H9 (cell line): Measurements from ENCODE around the gene PADI4. TPM values are rescaled to one million over a fixed set of nuclear protein-coding genes. Genes with fewer than 3 reads are reported as not detected.
A peak's percentile ranks its signal among the peaks of the same experiment; 100 is the strongest.

Source experiments
- DNase-seq: peaks from one replicate; pipeline ENCODE4 v3.0.0-alpha.2; 2017
- H2AFZ ChIP-seq: one replicate; pipeline ENCODE4 v1.6.1; 2013; ENCODE audit warnings: mild to moderate bottlenecking, low read length, control low read depth, moderate library complexity
- H2AK5ac ChIP-seq: 2 replicates; pipeline ENCODE4 v1.6.1; 2013; ENCODE audit warnings: low read length, control low read depth, mixed read lengths; ENCODE audit not compliant: insufficient read length
- H2BK120ac ChIP-seq: one replicate; pipeline ENCODE4 v1.6.1; 2013; ENCODE audit warnings: low read depth, mild to moderate bottlenecking, low read length, control low read depth, inconsistent platforms; ENCODE audit not compliant: poor library complexity, severe bottlenecking
- H2BK12ac ChIP-seq: 2 replicates; pipeline ENCODE4 v1.6.1; 2013; ENCODE audit warnings: low read length, control low read depth, mixed read lengths, low read depth; ENCODE audit not compliant: insufficient read length
- H2BK15ac ChIP-seq: 2 replicates; pipeline ENCODE4 v1.6.1; 2013; ENCODE audit warnings: low read depth, low read length, control low read depth
- H2BK20ac ChIP-seq: one replicate; pipeline ENCODE4 v1.6.1; 2013; ENCODE audit warnings: low read depth, mild to moderate bottlenecking, low read length, control low read depth, inconsistent platforms; ENCODE audit not compliant: poor library complexity, severe bottlenecking
- H2BK5ac ChIP-seq: 2 replicates; pipeline ENCODE4 v1.6.1; 2013; ENCODE audit warnings: low read length, control low read depth, mixed read lengths; ENCODE audit not compliant: insufficient read length
- H3K14ac ChIP-seq: 2 replicates; pipeline ENCODE4 v1.6.1; 2013; ENCODE audit warnings: low read length, control low read depth; ENCODE audit not compliant: insufficient read depth
- H3K18ac ChIP-seq: 2 replicates; pipeline ENCODE4 v1.6.1; 2013; ENCODE audit warnings: low read depth, mild to moderate bottlenecking, mixed read lengths, low read length, control low read depth; ENCODE audit not compliant: insufficient read length
- H3K23ac ChIP-seq: 2 replicates; pipeline ENCODE4 v1.6.1; 2013; ENCODE audit warnings: low read length, control low read depth, mixed read lengths, low read depth; ENCODE audit not compliant: insufficient read length
- H3K23me2 ChIP-seq: 2 replicates; pipeline ENCODE4 v1.6.1; 2013; ENCODE audit warnings: low read depth, mild to moderate bottlenecking, mixed read lengths, low read length, control low read depth; ENCODE audit not compliant: insufficient read length, poor library complexity, severe bottlenecking
- H3K27ac ChIP-seq: 2 replicates; pipeline ENCODE4 v1.5.1; 2013; ENCODE audit warnings: low read length, control low read depth, mixed read lengths, low read depth; ENCODE audit not compliant: insufficient read length
- H3K27me3 ChIP-seq: 2 replicates; pipeline ENCODE4 v1.6.1; 2013; ENCODE audit warnings: low read length, control low read depth, inconsistent platforms; ENCODE audit not compliant: insufficient read depth
- H3K4ac ChIP-seq: 2 replicates; pipeline ENCODE4 v1.6.1; 2013; ENCODE audit warnings: low read depth, mild to moderate bottlenecking, control low read depth, inconsistent platforms, low read length, moderate library complexity
- H3K4me1 ChIP-seq: 2 replicates; pipeline ENCODE4 v1.6.1; 2013; ENCODE audit warnings: low read length, control low read depth, inconsistent platforms; ENCODE audit not compliant: insufficient read depth
- H3K4me2 ChIP-seq: 2 replicates; pipeline ENCODE4 v1.6.1; 2013; ENCODE audit warnings: low read length, control low read depth, mixed read lengths; ENCODE audit not compliant: insufficient read length, insufficient read depth
- H3K56ac ChIP-seq: 2 replicates; pipeline ENCODE4 v1.6.1; 2013; ENCODE audit warnings: low read depth, mild to moderate bottlenecking, mixed read lengths, low read length, control low read depth; ENCODE audit not compliant: insufficient read length
- H3K79me1 ChIP-seq: 2 replicates; pipeline ENCODE4 v1.6.1; 2013; ENCODE audit warnings: low read depth, mild to moderate bottlenecking, moderate library complexity, low read length, control low read depth, inconsistent platforms; ENCODE audit not compliant: insufficient read depth, poor library complexity, severe bottlenecking
- H3K79me2 ChIP-seq: 2 replicates; pipeline ENCODE4 v1.6.1; 2013; ENCODE audit warnings: low read length, control low read depth, inconsistent platforms; ENCODE audit not compliant: insufficient read depth
- H3K9ac ChIP-seq: 2 replicates; pipeline ENCODE4 v1.6.1; 2013; ENCODE audit warnings: low read length, control low read depth, mixed read lengths; ENCODE audit not compliant: insufficient read length; ENCODE audit errors: extremely low read depth
- H3K9me3 ChIP-seq: one replicate; pipeline ENCODE4 v1.6.1; 2013; ENCODE audit warnings: low read depth, low read length, inconsistent platforms; ENCODE audit not compliant: control insufficient read depth
- H3T11ph ChIP-seq: one replicate; pipeline ENCODE4 v1.6.1; 2013; ENCODE audit warnings: mild to moderate bottlenecking, low read length, control low read depth, inconsistent platforms
- H4K20me1 ChIP-seq: one replicate; pipeline ENCODE4 v1.6.1; 2013; ENCODE audit not compliant: control insufficient read depth, insufficient read length, insufficient read depth
- H4K5ac ChIP-seq: 2 replicates; pipeline ENCODE4 v1.6.1; 2013; ENCODE audit warnings: low read depth, mild to moderate bottlenecking, mixed read lengths, low read length, control low read depth; ENCODE audit not compliant: insufficient read length
- H4K8ac ChIP-seq: replicated peaks from 2 replicates; pipeline ENCODE4 v1.6.1; 2013; ENCODE audit warnings: low read length, control low read depth, mixed read lengths, low read depth; ENCODE audit not compliant: insufficient read length
- H4K91ac ChIP-seq: 2 replicates; pipeline ENCODE4 v1.6.1; 2013; ENCODE audit warnings: low read depth, mild to moderate bottlenecking, moderate library complexity, mixed read lengths, low read length, control low read depth; ENCODE audit not compliant: insufficient read length
- H3K27ac Mint-ChIP-seq, 3 experiments: 2 replicates in 2 of 3; 3 replicates in 1 of 3; pipeline ENCODE4 v1.8.0; 2020 to 2021; ENCODE audit warnings: mixed read lengths in 3 of 3, mild to moderate bottlenecking in 1 of 3, moderate library complexity in 1 of 3
- H3K27me3 Mint-ChIP-seq: 2 replicates; pipeline ENCODE4 v1.8.0; 2021; ENCODE audit warnings: low read depth, mild to moderate bottlenecking, moderate library complexity, mixed read lengths
- H3K36me3 Mint-ChIP-seq, 3 experiments: 2 replicates in 2 of 3; 3 replicates in 1 of 3; pipeline ENCODE4 v1.8.0; 2020 to 2021; ENCODE audit warnings: low read depth in 3 of 3, mixed read lengths in 3 of 3; ENCODE audit not compliant: insufficient read depth in 1 of 3
- H3K4me1 Mint-ChIP-seq, 2 experiments: 2 replicates each; pipeline ENCODE4 v1.8.0; 2020; ENCODE audit warnings: mixed read lengths in 2 of 2
- H3K4me3 Mint-ChIP-seq, 2 experiments: 2 replicates in 1 of 2; 3 replicates in 1 of 2; pipeline ENCODE4 v1.8.0; 2020 to 2021; ENCODE audit warnings: mild to moderate bottlenecking in 2 of 2, mixed read lengths in 2 of 2, moderate library complexity in 1 of 2
- H3K9me3 Mint-ChIP-seq, 2 experiments: 2 replicates in 1 of 2; 3 replicates in 1 of 2; pipeline ENCODE4 v1.8.0; 2020; ENCODE audit warnings: mild to moderate bottlenecking in 2 of 2, mixed read lengths in 2 of 2, moderate library complexity in 1 of 2
- WGBS: extraction: QIAGEN DNeasy Blood & Tissue Kit; methylation state at CpG from one replicate; pipeline ENCODE4 v1.1.7; 2013; ENCODE audit warnings: missing lambda C conversion rate, low lambda C conversion rate, mixed read lengths; ENCODE audit not compliant: insufficient read length; ENCODE audit errors: extremely low coverage; 5-methylcytosine and 5-hydroxymethylcytosine counted together
- total RNA-seq: library from RNA; stranded (reverse); gene quantifications from 2 replicates; pipeline ENCODE4 v1.2.1, GENCODE V29; 2021
- TF ChIP-seq, protein P1 (sequence below): fragments of 200-600 bp; sonication (generic); conservative IDR thresholded peaks from 3 replicates; pipeline ENCODE4 v1.8.0; 2021; ENCODE audit warnings: antibody characterized with exemption, mild to moderate bottlenecking

Gene PADI4
- total RNA-seq, 1 experiment from 2014 or later: 0.13 TPM

DNA sequence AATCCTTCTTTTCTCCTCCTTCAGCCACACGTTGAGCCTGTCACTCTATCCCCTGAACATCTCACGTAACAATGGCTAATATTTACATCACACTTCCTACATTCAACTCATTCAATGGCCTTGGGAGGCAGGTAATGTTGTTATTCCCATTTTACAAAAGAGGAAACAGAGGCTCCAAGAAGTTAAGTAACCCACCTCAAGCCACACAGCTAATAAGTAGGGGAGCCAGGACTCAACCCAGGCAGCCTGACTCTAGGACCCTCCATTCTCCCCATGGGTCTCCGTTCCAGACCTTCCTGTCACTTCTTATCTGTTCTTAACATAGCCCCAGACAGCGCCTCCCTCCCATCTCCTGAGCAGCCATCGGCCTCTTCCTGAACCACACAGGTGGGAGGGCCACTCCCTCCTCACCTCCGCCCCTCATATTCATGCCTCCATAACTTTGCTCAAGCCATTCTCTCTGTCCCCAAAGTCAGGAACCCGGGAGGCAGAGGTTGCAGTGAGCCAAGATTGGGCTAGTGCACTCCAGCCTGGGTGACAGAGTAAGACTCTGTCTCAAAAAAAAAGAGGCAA is 2.2 kb downstream of the PADI4 start:
- H3K4me2 ChIP-seq: no peak overlapping the region
- H3K9ac ChIP-seq: no peak overlapping the region
- no peak overlapping the region for H2AK5ac ChIP-seq
- no peak overlapping the region for H3K23ac ChIP-seq
- no peak overlapping the region for H3T11ph ChIP-seq
- no peak overlapping the region for H2BK12ac ChIP-seq
- Mint-ChIP-seq H3K4me1 (peaks cover 42 to 52% of the 10 kb centered on the region in 2 experiments), H3K9me3 (no peaks in the 10 kb centered on the region; a peak in 1 of 5 replicates), H3K27me3 (no peaks in the 10 kb centered on the region; the same call in 1 of the 2 replicates), H3K27ac (peak overlapping the region in 1 of 3 experiments; percentile 73; a peak in 2 of 7 replicates), H3K4me3 (no peak overlapping the region; a peak in 1 of 5 replicates), H3K36me3 (no peaks in the 10 kb centered on the region)
- no peak overlapping the region for H4K91ac ChIP-seq
- H3K14ac ChIP-seq: no peak overlapping the region
- TF ChIP-seq, protein P1, sequence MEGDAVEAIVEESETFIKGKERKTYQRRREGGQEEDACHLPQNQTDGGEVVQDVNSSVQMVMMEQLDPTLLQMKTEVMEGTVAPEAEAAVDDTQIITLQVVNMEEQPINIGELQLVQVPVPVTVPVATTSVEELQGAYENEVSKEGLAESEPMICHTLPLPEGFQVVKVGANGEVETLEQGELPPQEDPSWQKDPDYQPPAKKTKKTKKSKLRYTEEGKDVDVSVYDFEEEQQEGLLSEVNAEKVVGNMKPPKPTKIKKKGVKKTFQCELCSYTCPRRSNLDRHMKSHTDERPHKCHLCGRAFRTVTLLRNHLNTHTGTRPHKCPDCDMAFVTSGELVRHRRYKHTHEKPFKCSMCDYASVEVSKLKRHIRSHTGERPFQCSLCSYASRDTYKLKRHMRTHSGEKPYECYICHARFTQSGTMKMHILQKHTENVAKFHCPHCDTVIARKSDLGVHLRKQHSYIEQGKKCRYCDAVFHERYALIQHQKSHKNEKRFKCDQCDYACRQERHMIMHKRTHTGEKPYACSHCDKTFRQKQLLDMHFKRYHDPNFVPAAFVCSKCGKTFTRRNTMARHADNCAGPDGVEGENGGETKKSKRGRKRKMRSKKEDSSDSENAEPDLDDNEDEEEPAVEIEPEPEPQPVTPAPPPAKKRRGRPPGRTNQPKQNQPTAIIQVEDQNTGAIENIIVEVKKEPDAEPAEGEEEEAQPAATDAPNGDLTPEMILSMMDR: no peak
- H2BK120ac ChIP-seq: no peak overlapping the region
- H3K79me2 ChIP-seq: no peaks in the 10 kb centered on the region
- no peaks in the 10 kb centered on the region for H4K20me1 ChIP-seq
- no peak overlapping the region for H4K8ac ChIP-seq
- no peaks in the 10 kb centered on the region for H3K27me3 ChIP-seq
- DNase-seq: no peak
- H3K79me1 ChIP-seq: no peaks in the 10 kb centered on the region
- no peak overlapping the region for H4K5ac ChIP-seq
- no peak overlapping the region for H3K4ac ChIP-seq
- 0 out of 2 replicates have a peak overlapping the region, but pooled peaks have one; percentile 29 for H2BK15ac ChIP-seq
- no peaks in the 10 kb centered on the region for H3K23me2 ChIP-seq
- H2BK5ac ChIP-seq: no peak overlapping the region
- no peak overlapping the region for H3K18ac ChIP-seq
- H3K4me1 ChIP-seq: peaks cover 3% of the 10 kb centered on the region; the same call in 1 of the 2 replicates
- no peak overlapping the region for H3K27ac ChIP-seq
- H3K56ac ChIP-seq: no peak overlapping the region
- H2AFZ ChIP-seq: no peak overlapping the region
- no peaks in the 10 kb centered on the region for H3K9me3 ChIP-seq
- WGBS: no CpG with 5 or more reads among the region's 7 CpGs
- H2BK20ac ChIP-seq: no peak overlapping the region
